ENCODE results near the gene SAP30L.

Gene SAP30L

DNA sequence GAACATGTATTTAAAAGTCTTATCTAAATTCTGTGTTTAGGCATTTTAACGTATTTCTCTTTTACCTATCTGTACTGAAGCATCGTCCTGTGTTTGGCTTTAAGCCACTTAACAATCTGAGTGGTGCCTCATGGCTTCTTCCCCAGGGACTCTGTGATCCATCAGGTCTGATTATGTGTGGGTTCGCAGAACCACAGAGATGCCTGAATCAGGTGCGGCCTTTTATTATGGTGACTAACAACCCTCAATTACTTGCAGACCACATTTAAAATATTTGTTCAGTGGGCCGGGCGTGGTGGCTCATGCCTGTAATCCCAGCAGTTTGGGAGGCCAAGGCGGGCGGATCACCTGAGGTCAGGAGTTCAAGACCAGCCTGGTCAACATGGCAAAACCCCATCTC is 39.6 kb upstream of the SAP30L start:
- H3K9me3 ChIP-seq (ENCODE audit: insufficient read depth, low read depth, low read length): no peaks in the 10 kb centered on the region
- H3K4me1 ChIP-seq (ENCODE audit: insufficient read depth, low read length): 0 out of 2 replicates have a peak, but pooled peaks cover 7% of the 10 kb centered on the region
- H3K36me3 ChIP-seq (ENCODE audit: insufficient read depth, low read length): peaks cover 2% of the 10 kb centered on the region; the same call in 1 of the 2 replicates
- H3K27me3 ChIP-seq (ENCODE audit: insufficient read depth, low read length): no peaks in the 10 kb centered on the region
- H3K4me3 ChIP-seq (ENCODE audit: low read length): no peak overlapping the region
- H3K9ac ChIP-seq (ENCODE audit: low read depth, low read length): no peak overlapping the region
- 93% methylated on average over 8 of the region's 8 CpGs for WGBS
- no peak overlapping the region for H3K27ac ChIP-seq (ENCODE audit: low read depth, low read length)

DNA sequence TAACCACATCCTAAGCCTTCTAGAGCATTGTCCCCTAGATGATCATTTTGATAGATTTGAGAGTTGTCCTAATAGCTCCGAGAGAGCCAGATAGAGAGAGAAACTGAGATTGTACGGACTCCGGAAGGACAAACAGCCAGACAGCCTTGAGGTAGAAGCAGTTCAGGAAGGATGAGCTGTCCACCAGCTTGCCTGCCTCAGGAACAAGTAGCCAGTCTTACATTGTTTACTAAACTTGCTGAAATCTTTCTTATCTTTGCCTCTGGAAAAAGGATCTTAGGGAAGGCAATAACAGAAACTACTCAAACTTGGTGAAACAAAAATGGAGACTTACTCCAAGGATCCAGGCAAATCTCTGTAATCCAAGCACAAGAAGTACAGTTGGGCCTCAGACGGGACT is 39.0 kb upstream of the SAP30L start:
- WGBS: 93% methylated on average over 4 of the region's 4 CpGs
- H3K9me3 ChIP-seq (ENCODE audit: insufficient read depth, low read depth, low read length): no peaks in the 10 kb centered on the region
- peaks cover 8% of the 10 kb centered on the region for H3K36me3 ChIP-seq (ENCODE audit: insufficient read depth, low read length)
- no peak overlapping the region for H3K27ac ChIP-seq (ENCODE audit: low read depth, low read length)
- 0 out of 2 replicates have a peak, but pooled peaks cover 7% of the 10 kb centered on the region for H3K4me1 ChIP-seq (ENCODE audit: insufficient read depth, low read length)
- H3K9ac ChIP-seq (ENCODE audit: low read depth, low read length): no peak overlapping the region
- H3K27me3 ChIP-seq (ENCODE audit: insufficient read depth, low read length): no peaks in the 10 kb centered on the region
- no peak overlapping the region for H3K4me3 ChIP-seq (ENCODE audit: low read length)

DNA sequence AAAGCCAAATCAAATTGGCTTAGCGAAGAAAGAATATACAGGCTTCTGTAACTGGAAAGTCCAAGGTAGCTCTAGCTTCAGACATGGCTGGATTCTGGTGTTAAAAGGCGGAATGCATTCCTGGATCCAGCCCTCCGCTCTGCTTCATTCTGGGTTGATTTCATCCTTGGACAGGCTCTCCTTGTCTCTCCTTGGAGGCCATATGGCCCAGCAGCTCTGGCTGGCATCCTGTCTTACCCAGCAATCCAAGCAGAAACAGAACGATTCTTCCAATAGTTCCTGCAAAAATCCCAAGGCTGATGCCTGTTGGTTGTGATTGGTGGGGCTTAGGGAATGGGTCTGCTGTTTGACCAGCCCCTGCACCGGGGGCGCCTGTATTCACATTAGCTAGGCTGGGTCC is 37.0 kb upstream of the SAP30L start:
- Histone ChIP-seq H3K27me3 (ENCODE audit: insufficient read depth, low read length) (no peaks in the 10 kb centered on the region), H3K27ac (ENCODE audit: low read depth, low read length) (no peak overlapping the region), H3K4me1 (ENCODE audit: insufficient read depth, low read length) (0 out of 2 replicates have a peak, but pooled peaks cover 7% of the 10 kb centered on the region), H3K4me3 (ENCODE audit: low read length) (no peak overlapping the region), H3K36me3 (ENCODE audit: insufficient read depth, low read length) (peaks cover 12% of the 10 kb centered on the region), H3K9ac (ENCODE audit: low read depth, low read length) (no peak overlapping the region), H3K9me3 (ENCODE audit: insufficient read depth, low read depth, low read length) (no peaks in the 10 kb centered on the region)
- 97% methylated on average over 6 of the region's 6 CpGs for WGBS

DNA sequence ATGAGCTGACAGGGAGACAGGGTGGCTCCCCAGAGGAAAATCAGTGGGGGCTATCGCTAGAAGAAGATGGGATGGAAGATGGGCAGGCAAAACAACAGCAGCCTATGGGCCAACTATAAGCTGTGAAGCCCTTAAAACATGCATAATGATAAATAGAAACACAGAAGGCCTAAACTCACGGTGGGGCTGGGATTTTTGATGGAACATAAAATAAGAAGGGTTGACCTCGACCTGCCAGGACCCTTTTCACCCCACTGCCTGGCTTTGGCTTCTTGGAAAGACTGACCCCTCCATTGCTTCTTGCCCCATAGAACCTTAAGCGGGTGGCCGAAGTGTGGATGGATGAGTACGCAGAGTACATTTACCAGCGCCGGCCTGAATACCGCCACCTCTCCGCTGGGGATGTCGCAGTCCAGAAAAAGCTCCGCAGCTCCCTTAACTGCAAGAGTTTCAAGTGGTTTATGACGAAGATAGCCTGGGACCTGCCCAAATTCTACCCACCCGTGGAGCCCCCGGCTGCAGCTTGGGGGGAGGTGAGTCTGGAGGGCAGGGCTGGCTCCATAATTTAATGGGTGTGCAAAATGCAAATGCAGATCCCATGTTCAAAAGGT is 36.5 kb upstream of the SAP30L start:
- no peak overlapping the region for H3K4me3 ChIP-seq (ENCODE audit: low read length)
- no peak overlapping the region for H3K27ac ChIP-seq (ENCODE audit: low read depth, low read length)
- H3K36me3 ChIP-seq (ENCODE audit: insufficient read depth, low read length): peaks cover 15% of the 10 kb centered on the region
- WGBS: 93% methylated on average over 15 of the region's 15 CpGs
- H3K9ac ChIP-seq (ENCODE audit: low read depth, low read length): no peak overlapping the region
- H3K27me3 ChIP-seq (ENCODE audit: insufficient read depth, low read length): no peaks in the 10 kb centered on the region
- H3K9me3 ChIP-seq (ENCODE audit: insufficient read depth, low read depth, low read length): no peaks in the 10 kb centered on the region
- H3K4me1 ChIP-seq (ENCODE audit: insufficient read depth, low read length): 0 out of 2 replicates have a peak, but pooled peaks cover 5% of the 10 kb centered on the region

DNA sequence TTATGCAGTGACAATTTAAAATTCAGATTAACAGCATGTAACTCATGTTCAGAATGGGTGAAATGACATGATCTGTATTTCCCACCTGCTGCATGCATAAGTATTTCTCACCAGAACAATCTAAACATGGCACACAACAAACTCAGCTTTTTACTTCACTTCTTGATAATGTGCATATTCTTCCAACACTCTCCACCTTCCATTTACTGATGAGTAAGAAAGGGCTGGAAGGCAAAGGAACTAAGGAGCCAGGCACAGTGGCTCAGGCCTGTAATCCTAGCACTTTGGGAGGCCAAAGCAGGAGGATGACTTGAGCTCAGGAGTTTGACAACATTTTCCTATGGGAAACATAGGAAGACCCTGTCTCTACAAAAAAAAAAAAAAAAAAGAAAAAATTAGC is 35.8 kb upstream of the SAP30L start:
- Histone ChIP-seq H3K9ac (ENCODE audit: low read depth, low read length) (no peak overlapping the region), H3K36me3 (ENCODE audit: insufficient read depth, low read length) (peaks cover 15% of the 10 kb centered on the region), H3K9me3 (ENCODE audit: insufficient read depth, low read depth, low read length) (no peaks in the 10 kb centered on the region), H3K4me3 (ENCODE audit: low read length) (no peak overlapping the region), H3K4me1 (ENCODE audit: insufficient read depth, low read length) (no peaks in the 10 kb centered on the region), H3K27ac (ENCODE audit: low read depth, low read length) (no peak overlapping the region), H3K27me3 (ENCODE audit: insufficient read depth, low read length) (no peaks in the 10 kb centered on the region)

DNA sequence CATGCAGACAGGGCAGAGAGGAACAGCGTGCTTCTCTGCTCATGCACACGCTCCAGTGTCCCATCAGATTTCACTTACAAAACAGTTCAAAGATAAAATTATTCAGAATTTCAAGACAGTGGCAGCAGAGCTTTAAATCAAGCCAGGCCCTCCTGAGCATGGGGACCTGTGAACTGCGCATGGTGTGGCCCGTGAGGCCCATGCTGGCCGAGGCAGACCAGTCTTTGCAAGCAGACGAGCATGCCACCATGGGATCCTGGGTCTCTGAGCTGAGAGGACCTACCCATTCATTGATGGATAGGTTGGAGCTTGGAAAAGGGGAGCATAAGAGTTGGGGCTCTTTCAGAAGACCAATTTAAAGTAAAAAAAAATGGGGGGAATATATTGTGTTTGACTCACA is 35.0 kb upstream of the SAP30L start:
- peaks cover 15% of the 10 kb centered on the region for H3K36me3 ChIP-seq (ENCODE audit: insufficient read depth, low read length)
- no peaks in the 10 kb centered on the region for H3K27me3 ChIP-seq (ENCODE audit: insufficient read depth, low read length)
- H3K4me1 ChIP-seq (ENCODE audit: insufficient read depth, low read length): no peaks in the 10 kb centered on the region
- H3K9me3 ChIP-seq (ENCODE audit: insufficient read depth, low read depth, low read length): no peaks in the 10 kb centered on the region
- H3K27ac ChIP-seq (ENCODE audit: low read depth, low read length): no peak overlapping the region
- no peak overlapping the region for H3K9ac ChIP-seq (ENCODE audit: low read depth, low read length)
- WGBS: 88% methylated on average over 6 of the region's 6 CpGs
- H3K4me3 ChIP-seq (ENCODE audit: low read length): no peak overlapping the region

DNA sequence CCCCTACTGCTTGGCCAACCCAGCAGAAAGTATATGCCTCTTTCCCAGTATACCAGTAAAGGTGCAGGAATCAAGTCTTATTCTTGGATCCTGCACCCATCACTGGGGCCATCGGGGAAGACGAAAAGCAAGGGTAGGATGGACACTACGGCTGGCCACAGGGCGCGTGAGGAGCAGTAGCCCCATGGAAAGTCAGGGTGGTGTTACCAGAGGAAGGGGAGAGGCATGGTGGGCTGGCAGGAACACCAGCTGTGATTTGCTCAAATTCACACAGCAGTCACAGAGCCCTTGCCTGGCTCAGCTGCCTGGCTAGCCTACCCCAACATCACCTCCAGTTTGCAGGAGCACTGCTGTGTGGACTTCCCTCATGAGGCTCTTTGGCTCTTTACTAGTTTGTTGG is 34.5 kb upstream of the SAP30L start:
- H3K36me3 ChIP-seq (ENCODE audit: insufficient read depth, low read length): peaks cover 15% of the 10 kb centered on the region
- no peaks in the 10 kb centered on the region for H3K9me3 ChIP-seq (ENCODE audit: insufficient read depth, low read depth, low read length)
- H3K9ac ChIP-seq (ENCODE audit: low read depth, low read length): no peak overlapping the region
- H3K27ac ChIP-seq (ENCODE audit: low read depth, low read length): no peak overlapping the region
- no peaks in the 10 kb centered on the region for H3K4me1 ChIP-seq (ENCODE audit: insufficient read depth, low read length)
- H3K4me3 ChIP-seq (ENCODE audit: low read length): no peak overlapping the region
- WGBS: 99% methylated on average over 5 of the region's 5 CpGs
- H3K27me3 ChIP-seq (ENCODE audit: insufficient read depth, low read length): no peaks in the 10 kb centered on the region

DNA sequence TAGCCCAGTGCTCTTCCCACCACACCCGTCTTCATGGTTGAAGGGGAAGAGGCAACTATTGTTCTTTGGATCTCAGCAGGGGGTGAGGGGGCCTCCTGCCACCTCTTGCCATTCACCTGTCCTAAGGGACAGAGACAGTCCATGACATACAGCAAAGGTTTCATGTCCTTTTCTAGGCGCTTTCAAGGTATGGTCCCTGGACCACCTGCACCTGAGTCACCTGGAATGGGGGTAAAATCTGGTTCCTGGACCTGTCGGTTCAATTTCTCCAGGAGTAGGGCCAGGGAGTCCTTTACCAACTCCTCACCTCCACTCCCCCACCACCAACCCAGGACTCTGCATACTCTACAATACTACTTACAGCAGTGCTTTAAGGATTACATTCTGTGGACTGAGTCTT is 33.5 kb upstream of the SAP30L start:
- H3K36me3 ChIP-seq (ENCODE audit: insufficient read depth, low read length): peaks cover 18% of the 10 kb centered on the region
- WGBS: 93% methylated on average over 3 of the region's 3 CpGs

DNA sequence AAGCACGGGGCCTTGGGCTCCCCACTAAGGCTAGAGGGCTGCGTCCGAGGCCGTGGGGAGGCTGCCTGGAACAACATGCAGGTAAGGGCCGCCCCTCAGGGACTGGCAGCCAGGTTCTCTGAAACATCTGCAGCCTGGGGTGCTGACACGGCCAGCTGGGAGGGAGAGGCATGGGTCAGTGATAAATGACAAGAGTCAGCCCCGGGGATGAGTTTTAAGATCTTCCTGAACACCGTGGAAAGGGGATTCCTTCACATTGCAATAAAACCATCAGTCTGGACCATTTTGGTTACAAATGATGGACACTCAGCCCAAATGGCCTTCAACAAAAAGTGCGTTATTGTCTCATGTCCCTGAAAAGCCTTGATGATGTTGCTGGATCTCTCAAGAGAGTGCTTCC is 32.9 kb upstream of the SAP30L start:
- Histone ChIP-seq H3K4me3 (ENCODE audit: low read length) (no peak overlapping the region), H3K9ac (ENCODE audit: low read depth, low read length) (no peak overlapping the region), H3K36me3 (ENCODE audit: insufficient read depth, low read length) (peaks cover 18% of the 10 kb centered on the region), H3K27ac (ENCODE audit: low read depth, low read length) (no peak overlapping the region), H3K9me3 (ENCODE audit: insufficient read depth, low read depth, low read length) (no peaks in the 10 kb centered on the region), H3K4me1 (ENCODE audit: insufficient read depth, low read length) (no peaks in the 10 kb centered on the region), H3K27me3 (ENCODE audit: insufficient read depth, low read length) (no peaks in the 10 kb centered on the region)
- 94% methylated on average over 9 of the region's 9 CpGs for WGBS

More for the DNA sequence above, 33.5 kb upstream of the SAP30L start:
- no peak overlapping the region for H3K9ac ChIP-seq (ENCODE audit: low read depth, low read length)
- H3K4me3 ChIP-seq (ENCODE audit: low read length): no peak overlapping the region
- H3K9me3 ChIP-seq (ENCODE audit: insufficient read depth, low read depth, low read length): no peaks in the 10 kb centered on the region
- H3K27me3 ChIP-seq (ENCODE audit: insufficient read depth, low read length): no peaks in the 10 kb centered on the region
- H3K4me1 ChIP-seq (ENCODE audit: insufficient read depth, low read length): no peaks in the 10 kb centered on the region
- no peak overlapping the region for H3K27ac ChIP-seq (ENCODE audit: low read depth, low read length)

DNA sequence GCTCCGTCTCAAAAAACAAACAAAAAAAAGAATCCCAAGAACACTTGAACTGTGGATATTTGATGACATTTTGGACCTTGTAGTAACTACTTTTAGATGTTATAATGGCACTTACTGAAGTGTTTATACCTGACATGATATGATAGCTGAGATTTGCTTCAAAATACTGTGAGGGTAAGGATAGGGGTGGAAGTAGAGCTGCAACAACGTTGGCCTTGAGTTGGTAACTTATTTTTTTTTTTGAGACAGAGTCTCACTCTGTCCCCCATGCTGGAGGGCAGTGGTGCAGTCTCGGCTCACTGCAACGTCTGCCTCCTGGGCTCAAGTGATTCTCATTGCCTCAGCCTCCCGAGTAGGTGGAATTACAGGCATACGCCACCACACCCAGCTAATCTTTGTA is 30.7 kb upstream of the SAP30L start:
- no peak overlapping the region for H3K27ac ChIP-seq (ENCODE audit: low read depth, low read length)
- H3K9me3 ChIP-seq (ENCODE audit: insufficient read depth, low read depth, low read length): no peaks in the 10 kb centered on the region
- WGBS: 75% methylated on average over 5 of the region's 6 CpGs
- H3K27me3 ChIP-seq (ENCODE audit: insufficient read depth, low read length): no peaks in the 10 kb centered on the region
- no peak overlapping the region for H3K9ac ChIP-seq (ENCODE audit: low read depth, low read length)
- H3K4me3 ChIP-seq (ENCODE audit: low read length): no peak overlapping the region
- H3K36me3 ChIP-seq (ENCODE audit: insufficient read depth, low read length): peaks cover 18% of the 10 kb centered on the region
- no peaks in the 10 kb centered on the region for H3K4me1 ChIP-seq (ENCODE audit: insufficient read depth, low read length)

DNA sequence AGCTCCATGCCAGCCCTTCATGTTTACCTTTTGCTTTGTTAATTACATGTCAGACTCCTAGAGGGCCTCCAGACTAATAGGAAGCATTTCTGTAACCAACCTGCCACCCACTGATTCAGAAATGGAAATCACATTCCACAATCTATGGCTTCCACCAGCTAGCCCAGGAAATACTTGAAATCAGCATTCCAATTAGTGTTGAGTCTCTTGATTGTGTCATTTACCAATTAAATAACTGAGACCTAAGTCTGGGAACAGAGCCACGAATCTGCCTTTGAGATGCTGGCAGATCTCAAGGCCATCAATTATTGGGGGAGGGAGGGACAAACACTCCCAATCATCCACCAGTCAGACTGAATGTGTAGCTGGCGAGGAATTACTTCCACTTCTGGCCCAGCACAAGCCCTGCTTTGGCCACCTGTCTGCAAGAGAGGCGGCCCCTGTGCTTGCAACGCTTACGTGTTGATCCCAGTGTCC is 27.4 kb upstream of the SAP30L start:
- 0 out of 2 replicates have a peak, but pooled peaks cover 6% of the 10 kb centered on the region for H3K36me3 ChIP-seq (ENCODE audit: insufficient read depth, low read length)
- no peak overlapping the region for H3K4me3 ChIP-seq (ENCODE audit: low read length)
- H3K9me3 ChIP-seq (ENCODE audit: insufficient read depth, low read depth, low read length): no peaks in the 10 kb centered on the region
- no peak overlapping the region for H3K9ac ChIP-seq (ENCODE audit: low read depth, low read length)
- no peak overlapping the region for H3K27ac ChIP-seq (ENCODE audit: low read depth, low read length)
- no peaks in the 10 kb centered on the region for H3K27me3 ChIP-seq (ENCODE audit: insufficient read depth, low read length)
- WGBS: 82% methylated on average over 5 of the region's 5 CpGs
- H3K4me1 ChIP-seq (ENCODE audit: insufficient read depth, low read length): no peaks in the 10 kb centered on the region

DNA sequence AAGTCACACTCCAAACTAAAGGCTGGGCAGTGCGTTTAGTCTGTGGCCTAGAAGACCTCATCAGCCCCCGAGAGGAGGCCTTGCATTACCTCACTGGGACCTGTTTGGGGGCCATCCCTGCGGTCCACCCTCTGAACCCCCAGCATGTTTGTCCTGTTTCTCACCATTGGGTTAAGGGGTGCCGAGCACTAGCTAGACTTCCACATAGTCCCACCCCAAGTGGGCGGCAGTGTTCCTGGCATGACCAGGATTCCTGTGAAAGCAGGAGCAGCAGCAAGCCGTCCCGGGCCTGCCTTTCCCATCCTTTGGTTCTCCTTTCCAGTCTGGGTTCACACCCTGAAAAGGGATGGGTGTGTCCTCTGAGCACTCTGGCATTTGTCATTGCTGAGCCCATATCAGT is 26.6 kb upstream of the SAP30L start:
- 94% methylated on average over 7 of the region's 7 CpGs for WGBS
- Histone ChIP-seq H3K36me3 (ENCODE audit: insufficient read depth, low read length) (0 out of 2 replicates have a peak, but pooled peaks cover 4% of the 10 kb centered on the region), H3K4me1 (ENCODE audit: insufficient read depth, low read length) (no peaks in the 10 kb centered on the region), H3K9me3 (ENCODE audit: insufficient read depth, low read depth, low read length) (no peaks in the 10 kb centered on the region), H3K27ac (ENCODE audit: low read depth, low read length) (no peak overlapping the region), H3K9ac (ENCODE audit: low read depth, low read length) (no peak overlapping the region), H3K4me3 (ENCODE audit: low read length) (no peak overlapping the region), H3K27me3 (ENCODE audit: insufficient read depth, low read length) (no peaks in the 10 kb centered on the region)

Data from HUES64 (cell line).